ENCODE measurements around the gene PROP1.
"Not testable (repeated sequence)": the region's sequence is repeated elsewhere in the genome, so short reads cannot be mapped to it uniquely, and the experiment has no call there.

The PROP1 gene

DNA sequence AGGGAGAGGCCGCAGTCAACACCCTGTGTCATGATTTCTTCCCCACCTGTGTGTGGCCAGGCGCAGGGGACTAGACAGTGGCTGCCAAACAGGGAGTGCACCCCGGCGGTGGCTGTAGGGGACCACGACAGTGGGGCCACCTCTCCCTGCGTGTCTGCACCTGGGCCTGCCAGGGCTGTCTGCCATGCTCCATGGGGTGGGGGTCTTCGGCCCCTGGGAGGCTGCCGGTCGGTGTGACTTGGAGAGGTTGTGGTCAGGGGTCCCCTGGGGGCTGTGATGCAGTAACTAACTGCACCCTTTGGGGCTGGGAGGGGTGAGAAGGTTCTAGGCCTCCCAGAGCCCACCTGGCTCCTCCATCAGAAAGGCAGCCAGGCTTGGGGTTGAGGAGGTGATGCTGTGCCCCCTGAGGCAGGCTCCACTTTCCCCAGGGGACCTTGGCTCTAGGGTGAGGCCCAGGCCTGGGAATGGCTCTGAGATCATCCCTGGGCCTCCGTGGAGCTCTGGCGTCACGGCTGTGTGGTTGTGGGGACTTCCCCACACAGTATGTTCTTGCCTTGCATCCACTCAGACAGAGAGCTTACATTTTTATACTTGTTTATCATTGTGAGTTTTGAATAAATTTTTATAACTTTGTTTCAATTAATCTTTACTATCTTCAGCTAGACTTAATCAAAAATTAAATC lies 50.3 kb downstream of the PROP1 start:
- in situ Hi-C loops (cut with HindIII; ENCODE audit: low sequenced_read_pairs), result not testable (repeated sequence)

DNA sequence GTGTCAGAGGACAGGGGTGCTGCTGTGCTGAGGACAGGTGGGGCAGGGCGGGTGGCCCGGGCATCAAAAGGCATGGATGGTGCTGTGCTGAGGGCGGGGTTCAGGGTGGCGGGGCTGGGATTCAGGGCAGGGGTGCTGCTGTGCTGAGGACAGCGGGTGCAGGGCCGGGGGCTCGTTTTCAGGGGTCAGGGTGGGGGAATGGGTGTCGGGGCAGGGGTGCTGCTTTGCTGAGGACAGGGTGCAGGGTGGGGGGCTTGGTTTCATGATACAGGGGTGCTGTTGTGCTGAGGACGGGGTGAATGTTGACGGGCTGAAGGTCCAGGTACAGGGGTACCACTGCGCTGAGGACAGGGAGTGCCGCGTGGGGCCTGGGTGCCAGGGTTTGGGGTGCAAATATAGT lies 50.9 kb downstream of the PROP1 start:
- in situ Hi-C loops (cut with HindIII; ENCODE audit: low sequenced_read_pairs), result not testable (repeated sequence)

DNA sequence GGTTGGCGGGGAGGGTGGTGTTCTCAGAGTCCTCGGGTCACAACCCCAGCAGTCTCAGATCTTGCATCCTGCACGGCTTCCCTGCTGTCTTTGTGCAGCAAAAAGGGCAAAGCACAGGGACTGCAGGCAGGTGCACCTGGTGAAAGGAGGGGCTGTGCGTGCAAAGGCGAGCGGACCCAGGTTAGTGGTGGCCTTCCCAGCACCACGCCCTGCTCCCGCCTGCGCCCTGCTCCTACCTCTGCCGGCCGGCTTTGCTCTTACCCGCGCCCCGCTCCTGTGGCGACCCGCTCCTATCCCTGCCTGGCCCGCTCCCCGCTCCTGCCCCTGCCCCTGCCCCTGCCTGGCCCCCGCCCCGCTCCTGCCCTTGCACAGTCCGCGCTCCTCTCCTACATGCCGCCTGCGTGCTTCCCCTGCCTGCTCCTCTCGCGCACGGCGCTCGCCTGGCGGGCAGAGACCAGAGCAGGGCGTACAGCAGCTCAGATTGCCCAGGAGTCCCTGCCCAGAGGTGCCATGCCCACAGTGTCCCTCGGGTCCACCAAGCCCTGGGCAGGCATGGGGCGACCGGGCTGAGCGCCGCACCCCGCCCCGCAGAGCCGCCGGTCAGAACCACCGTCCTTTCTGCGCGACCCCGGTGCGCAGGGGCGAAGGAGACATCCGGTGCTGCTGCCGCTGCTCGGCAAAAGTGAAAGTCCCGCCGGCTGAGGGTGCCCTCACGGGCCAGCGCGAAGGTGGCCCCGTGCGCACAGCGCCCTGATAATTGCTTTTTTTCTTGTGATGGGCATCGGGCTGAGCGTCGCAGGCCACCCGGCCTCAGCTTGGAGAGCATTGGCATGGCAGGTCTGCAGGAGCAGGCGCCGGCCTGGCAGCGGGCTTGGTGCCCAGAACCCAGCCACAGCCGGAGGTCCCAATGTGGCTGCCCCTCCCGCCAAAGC lies 52.0 kb downstream of the PROP1 start:
- in situ Hi-C loops (cut with HindIII; ENCODE audit: low sequenced_read_pairs), result not testable (repeated sequence)

- in situ Hi-C loops (cut with HindIII; ENCODE audit: low sequenced_read_pairs), result not testable (repeated sequence)
Measured at GRCh38 chr5:177942896-177943295, 53.1 kb downstream of the PROP1 start.

Data from DLD1 (cell line).